Duodenal mucosa (tissue), 2 donors: ENCODE results near the gene CDH18.

Experiments
- H3K27ac ChIP-seq: one replicate; pipeline ENCODE4 v1.7.0; 2013; ENCODE audit warnings: low read depth, low read length
- H3K27me3 ChIP-seq, 2 donors: one replicate each; pipeline ENCODE4 v1.7.0; 2013; ENCODE audit warnings: low read length in 2 of 2, control low read depth in 1 of 2; ENCODE audit not compliant: insufficient read depth in 2 of 2, control insufficient read depth in 1 of 2
- H3K36me3 ChIP-seq, 2 donors: one replicate each; pipeline ENCODE4 v1.7.0; 2013; ENCODE audit warnings: low read length in 2 of 2, control low read depth in 1 of 2; ENCODE audit not compliant: insufficient read depth in 2 of 2, control insufficient read depth in 1 of 2
- H3K4me1 ChIP-seq, 2 donors: one replicate each; pipeline ENCODE4 v1.7.0; 2013; ENCODE audit warnings: low read length in 2 of 2, control low read depth in 1 of 2; ENCODE audit not compliant: insufficient read depth in 2 of 2, control insufficient read depth in 1 of 2
- H3K4me3 ChIP-seq, 2 donors: one replicate each; pipeline ENCODE4 v1.7.0; 2013; ENCODE audit warnings: low read length in 2 of 2, low read depth in 1 of 2
- H3K9ac ChIP-seq, 2 donors: one replicate each; pipeline ENCODE4 v1.7.0; 2013; ENCODE audit warnings: low read length in 2 of 2, low read depth in 1 of 2
- H3K9me3 ChIP-seq, 2 donors: one replicate each; pipeline ENCODE4 v1.7.0; 2013; ENCODE audit warnings: low read length in 2 of 2, control low read depth in 1 of 2; ENCODE audit not compliant: control insufficient read depth in 1 of 2

CDH18 gene

DNA sequence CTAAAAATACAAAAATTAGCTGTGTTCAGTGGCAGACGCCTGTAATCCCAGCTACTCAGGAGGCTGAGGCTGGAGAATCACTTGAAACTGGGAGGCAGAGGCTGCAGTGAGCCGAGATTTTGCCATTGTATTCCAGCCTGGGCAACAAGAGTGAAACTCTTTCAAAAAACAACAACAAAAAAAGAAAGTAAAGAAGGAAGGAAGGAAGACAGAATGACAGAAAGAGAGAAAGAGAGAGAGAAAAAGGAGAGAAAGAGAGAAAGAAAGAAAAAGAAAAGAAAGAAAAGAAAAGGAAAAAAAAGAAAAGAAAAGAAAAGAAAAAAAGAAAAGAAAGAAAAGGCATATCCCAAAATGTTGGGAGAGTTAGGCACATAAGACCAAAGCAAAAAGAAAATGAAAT lies 278.6 kb downstream of the CDH18 start:
- Histone ChIP-seq H3K9ac (no peak overlapping the region), H3K27ac (no peak overlapping the region), H3K4me3 (no peak overlapping the region), H3K27me3 (no peaks in the 10 kb centered on the region), H3K36me3 (no peaks in the 10 kb centered on the region), H3K4me1 (no peaks in the 10 kb centered on the region), H3K9me3 (peaks cover 0 to 8% of the 10 kb centered on the region in 2 donors)

DNA sequence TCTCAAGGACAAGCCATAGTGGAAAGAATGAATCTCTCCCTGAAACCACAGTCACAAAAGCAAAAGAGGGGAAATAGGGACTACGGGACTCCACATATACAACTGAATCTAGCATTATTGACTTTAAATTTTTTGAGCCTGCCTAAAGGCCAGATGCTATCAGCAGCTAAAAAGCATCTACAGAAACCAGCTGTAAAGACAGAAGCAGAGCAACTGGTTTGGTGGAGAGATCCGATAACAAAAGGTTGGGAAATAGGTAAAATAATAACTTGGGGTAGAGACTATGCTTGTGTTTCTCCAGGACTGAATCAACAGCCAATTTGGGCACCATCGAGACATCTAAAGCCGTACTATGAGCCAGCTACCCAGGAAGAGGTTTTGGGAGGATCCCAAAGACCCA lies 281.2 kb downstream of the CDH18 start:
- Histone ChIP-seq H3K4me1 (no peaks in the 10 kb centered on the region), H3K27me3 (no peaks in the 10 kb centered on the region), H3K9ac (no peak overlapping the region), H3K36me3 (no peaks in the 10 kb centered on the region), H3K9me3 (peaks cover 0 to 8% of the 10 kb centered on the region in 2 donors), H3K4me3 (no peak overlapping the region), H3K27ac (no peak overlapping the region)

DNA sequence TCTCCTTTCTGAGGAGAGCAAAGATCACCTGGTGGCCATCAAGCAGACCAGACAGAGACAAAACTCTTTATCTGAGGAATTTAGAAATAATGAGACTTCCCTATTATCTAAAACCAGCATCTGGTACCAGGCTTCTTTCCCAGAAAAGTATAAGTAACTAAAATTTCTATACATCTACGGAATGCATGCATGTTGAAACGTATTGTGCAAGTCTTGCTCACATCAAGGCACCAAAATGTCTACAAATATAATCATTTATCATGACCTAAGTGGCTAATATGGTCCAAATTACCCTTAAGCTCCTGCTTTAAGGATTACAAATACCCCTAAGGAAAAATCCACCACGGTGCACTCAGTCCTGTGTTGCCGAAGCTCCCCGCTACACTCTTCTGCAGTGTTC lies 286.3 kb downstream of the CDH18 start:
- no peaks in the 10 kb centered on the region for H3K27me3 ChIP-seq
- no peak overlapping the region for H3K27ac ChIP-seq
- H3K36me3 ChIP-seq: no peaks in the 10 kb centered on the region
- H3K4me3 ChIP-seq: no peak overlapping the region
- no peaks in the 10 kb centered on the region for H3K9me3 ChIP-seq
- H3K9ac ChIP-seq: no peak overlapping the region
- no peaks in the 10 kb centered on the region for H3K4me1 ChIP-seq

DNA sequence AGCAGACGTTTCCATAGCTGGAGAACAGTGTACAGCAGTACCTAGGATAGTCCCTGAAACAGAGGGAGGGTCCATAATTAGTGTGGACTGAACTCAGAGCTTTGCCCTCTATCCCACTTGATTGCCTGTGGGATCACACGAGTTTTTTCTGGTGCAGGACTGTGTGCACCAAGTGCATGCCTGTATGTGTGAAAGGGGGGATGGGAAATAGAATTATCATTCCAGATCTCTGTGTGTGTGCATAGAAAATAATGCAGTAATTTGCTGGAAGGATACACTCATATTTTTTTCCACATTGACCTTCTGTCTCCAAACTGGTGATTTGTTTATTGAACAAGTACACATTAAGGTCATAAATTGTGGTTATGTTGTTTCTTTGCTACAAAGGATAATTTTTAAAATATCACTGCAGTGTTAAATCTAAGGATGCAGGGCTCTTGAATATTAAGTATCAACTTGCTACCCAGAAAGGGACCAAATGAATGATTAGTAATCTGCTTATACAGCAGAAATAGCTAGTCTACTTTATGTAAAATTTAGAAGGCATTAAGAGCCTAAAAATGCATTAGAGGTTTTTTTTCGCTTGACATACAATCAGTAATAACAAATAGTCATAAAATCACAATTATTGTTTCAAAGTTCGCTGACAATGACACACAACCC lies 292.9 kb downstream of the CDH18 start:
- Histone ChIP-seq H3K9me3 (peaks cover 0 to 3% of the 10 kb centered on the region in 2 donors), H3K9ac (no peak overlapping the region), H3K36me3 (no peaks in the 10 kb centered on the region), H3K4me1 (no peaks in the 10 kb centered on the region), H3K27ac (no peak overlapping the region), H3K27me3 (no peaks in the 10 kb centered on the region), H3K4me3 (no peak overlapping the region)

DNA sequence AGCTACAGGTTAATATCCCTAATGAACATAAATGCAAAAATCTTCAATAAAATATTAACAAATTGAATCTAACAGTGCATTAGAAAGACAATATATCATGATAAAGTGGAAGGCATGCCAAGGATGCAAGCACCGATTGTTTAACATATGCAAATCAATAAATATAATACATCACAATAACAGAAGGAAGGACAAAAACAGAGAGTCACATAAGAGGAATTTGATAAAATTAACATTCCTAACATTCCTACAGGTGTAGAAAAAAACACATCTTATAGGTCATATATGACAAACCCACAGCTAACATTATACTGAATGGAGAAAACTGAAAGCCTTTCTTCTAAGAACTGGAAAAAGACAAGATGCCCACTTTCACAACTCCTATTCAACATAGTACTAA lies 297.0 kb downstream of the CDH18 start:
- Histone ChIP-seq H3K9ac (no peak overlapping the region), H3K4me1 (no peaks in the 10 kb centered on the region), H3K27ac (no peak overlapping the region), H3K27me3 (no peaks in the 10 kb centered on the region), H3K4me3 (no peak overlapping the region), H3K36me3 (no peaks in the 10 kb centered on the region), H3K9me3 (peaks cover 11 to 14% of the 10 kb centered on the region in 2 donors)

DNA sequence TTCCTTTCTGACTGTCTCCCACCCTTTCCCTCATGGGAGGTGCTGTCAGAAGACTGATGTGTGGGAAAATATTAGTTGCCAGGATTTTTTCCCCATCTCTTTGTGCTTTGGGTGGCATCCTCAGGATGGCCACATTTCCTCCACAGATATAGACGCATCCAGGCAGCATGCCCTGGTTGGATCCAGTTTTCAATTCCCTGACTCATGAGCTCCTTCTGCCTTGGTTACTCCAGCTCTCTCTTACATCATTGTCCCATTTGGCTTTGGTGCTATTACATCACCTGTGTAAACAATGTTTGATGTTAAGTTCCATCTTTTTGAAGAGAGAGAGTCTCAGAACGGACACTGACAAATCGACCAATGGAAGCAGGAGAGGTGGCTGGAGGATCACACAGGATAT lies 302.5 kb downstream of the CDH18 start:
- no peaks in the 10 kb centered on the region for H3K27me3 ChIP-seq
- peaks cover 11% of the 10 kb centered on the region in 2 donors for H3K9me3 ChIP-seq
- H3K9ac ChIP-seq: no peak overlapping the region
- H3K4me1 ChIP-seq: no peaks in the 10 kb centered on the region
- H3K36me3 ChIP-seq: no peaks in the 10 kb centered on the region
- no peak overlapping the region for H3K27ac ChIP-seq
- no peak overlapping the region for H3K4me3 ChIP-seq

DNA sequence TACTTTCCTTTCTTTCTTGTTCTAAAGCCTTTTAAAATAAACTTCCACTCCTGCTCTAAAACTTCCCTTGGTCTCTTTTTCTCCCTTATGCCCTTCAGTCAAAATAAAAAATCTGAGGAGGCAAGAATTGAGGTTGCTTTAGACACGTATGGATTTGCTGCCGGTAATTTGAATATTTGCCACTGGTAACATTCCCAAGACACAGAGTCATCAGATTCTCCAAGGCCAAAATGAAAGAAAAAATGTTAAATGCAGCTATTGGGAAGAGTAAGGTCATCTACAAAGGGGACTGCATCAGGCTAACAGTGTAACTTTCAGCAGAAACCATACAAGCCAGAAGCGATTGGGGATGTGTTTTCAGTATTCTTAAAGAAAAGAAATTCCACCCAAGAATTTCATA lies 311.1 kb downstream of the CDH18 start:
- Histone ChIP-seq H3K4me1 (no peaks in the 10 kb centered on the region), H3K9me3 (peaks cover 2 to 4% of the 10 kb centered on the region in 2 donors), H3K36me3 (no peaks in the 10 kb centered on the region), H3K27ac (no peak overlapping the region), H3K4me3 (no peak overlapping the region), H3K27me3 (no peaks in the 10 kb centered on the region), H3K9ac (no peak overlapping the region)

DNA sequence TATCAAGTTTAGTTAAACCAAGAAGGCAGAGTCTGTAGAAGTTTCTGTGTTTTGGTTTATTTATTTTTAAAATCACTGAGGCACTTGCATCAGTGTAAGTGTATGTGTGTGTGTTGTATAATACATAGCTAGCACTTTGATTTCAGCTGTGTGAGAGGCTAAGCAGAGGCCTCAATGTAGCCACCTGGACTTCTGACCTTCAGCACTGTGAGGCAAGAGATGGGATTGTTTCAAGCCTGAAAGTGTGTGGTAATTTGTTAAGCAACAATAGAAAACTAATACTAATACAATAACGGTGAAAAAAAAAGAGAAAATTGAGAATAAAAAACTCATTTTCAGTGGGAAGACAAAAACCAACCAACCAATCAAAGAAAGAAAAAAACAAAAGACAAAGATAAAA lies 327.3 kb downstream of the CDH18 start:
- Histone ChIP-seq H3K4me1 (no peaks in the 10 kb centered on the region), H3K9me3 (peaks cover 0 to 7% of the 10 kb centered on the region in 2 donors), H3K9ac (no peak overlapping the region), H3K4me3 (no peak overlapping the region), H3K27me3 (no peaks in the 10 kb centered on the region), H3K36me3 (no peaks in the 10 kb centered on the region), H3K27ac (no peak overlapping the region)

DNA sequence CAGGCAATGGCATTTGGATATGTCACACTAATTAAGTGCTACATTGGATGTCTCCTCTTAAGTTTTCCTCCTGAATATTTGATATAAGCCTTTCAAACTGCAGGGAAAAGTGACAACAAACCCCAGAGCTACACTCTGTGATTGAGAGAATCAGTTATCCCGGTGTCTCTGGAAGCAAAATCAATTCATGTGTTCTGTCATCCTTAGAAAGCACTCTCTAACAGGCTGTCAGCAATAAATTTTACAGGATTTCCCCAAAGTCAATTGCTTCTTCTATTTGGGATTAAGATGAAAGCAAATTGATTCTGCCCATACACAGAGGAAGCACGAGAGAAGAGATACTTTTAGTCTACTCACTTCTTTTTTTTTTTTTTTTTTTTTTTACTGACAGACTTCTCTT lies 332.4 kb downstream of the CDH18 start:
- Histone ChIP-seq H3K9ac (no peak overlapping the region), H3K4me1 (no peaks in the 10 kb centered on the region), H3K27me3 (no peaks in the 10 kb centered on the region), H3K36me3 (no peaks in the 10 kb centered on the region), H3K4me3 (no peak overlapping the region), H3K27ac (no peak overlapping the region), H3K9me3 (peaks cover 3 to 9% of the 10 kb centered on the region in 2 donors)

DNA sequence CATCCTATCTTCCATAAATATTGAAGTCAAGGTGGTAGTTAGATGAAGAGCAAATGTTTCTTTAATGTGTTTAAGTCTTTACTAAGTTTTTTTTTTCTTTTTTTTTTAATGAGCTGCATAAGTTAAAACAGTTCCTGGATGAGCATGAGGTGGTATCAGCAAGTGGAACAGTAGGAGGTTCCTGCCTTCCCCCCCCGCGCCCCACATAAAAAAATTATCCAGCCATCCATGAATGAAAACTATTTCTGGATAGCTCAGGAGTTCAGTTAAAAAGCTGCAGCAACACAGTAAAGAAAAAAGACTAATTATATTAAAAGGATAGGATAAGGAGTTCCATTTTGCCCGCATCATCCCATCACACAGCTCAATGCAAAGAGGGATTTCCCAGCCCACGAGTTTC lies 349.5 kb downstream of the CDH18 start:
- no peaks in the 10 kb centered on the region for H3K36me3 ChIP-seq
- H3K4me3 ChIP-seq: no peak overlapping the region
- H3K27me3 ChIP-seq: no peaks in the 10 kb centered on the region
- peaks cover 0 to 7% of the 10 kb centered on the region in 2 donors for H3K9me3 ChIP-seq
- H3K4me1 ChIP-seq: no peaks in the 10 kb centered on the region
- no peak overlapping the region for H3K27ac ChIP-seq
- no peak overlapping the region for H3K9ac ChIP-seq

DNA sequence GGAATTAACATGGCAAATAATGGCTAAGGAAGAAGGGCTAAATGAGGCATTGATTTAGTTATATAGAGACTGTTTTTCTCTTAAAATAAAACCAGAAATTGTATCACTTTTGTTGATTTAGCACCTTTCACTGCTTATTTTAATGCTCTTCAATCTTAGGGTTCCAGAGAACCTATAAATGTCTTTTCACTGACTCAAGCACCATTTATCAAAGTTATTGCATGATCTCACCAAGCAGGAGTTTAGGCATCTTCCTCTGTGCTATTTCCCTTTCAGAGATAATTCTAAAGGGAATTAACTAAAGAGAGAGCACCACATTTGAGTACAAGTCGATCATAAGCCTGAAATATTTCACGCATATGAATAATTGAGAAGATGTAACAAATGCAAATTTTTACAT lies 357.1 kb downstream of the CDH18 start:
- Histone ChIP-seq H3K36me3 (no peaks in the 10 kb centered on the region), H3K27ac (no peak overlapping the region), H3K9ac (no peak overlapping the region), H3K4me1 (no peaks in the 10 kb centered on the region), H3K4me3 (no peak overlapping the region), H3K27me3 (no peaks in the 10 kb centered on the region), H3K9me3 (peaks cover 0 to 4% of the 10 kb centered on the region in 2 donors)
